UCSD-AML1 (cell line): ENCODE data around the gene CACNB2.

Experiments used
- DNase-seq: peaks from one replicate; lab custom pipeline; 2025; ENCODE audit not compliant: unreplicated experiment; lab: John Stamatoyannopoulos, UW

Gene CACNB2

DNA sequence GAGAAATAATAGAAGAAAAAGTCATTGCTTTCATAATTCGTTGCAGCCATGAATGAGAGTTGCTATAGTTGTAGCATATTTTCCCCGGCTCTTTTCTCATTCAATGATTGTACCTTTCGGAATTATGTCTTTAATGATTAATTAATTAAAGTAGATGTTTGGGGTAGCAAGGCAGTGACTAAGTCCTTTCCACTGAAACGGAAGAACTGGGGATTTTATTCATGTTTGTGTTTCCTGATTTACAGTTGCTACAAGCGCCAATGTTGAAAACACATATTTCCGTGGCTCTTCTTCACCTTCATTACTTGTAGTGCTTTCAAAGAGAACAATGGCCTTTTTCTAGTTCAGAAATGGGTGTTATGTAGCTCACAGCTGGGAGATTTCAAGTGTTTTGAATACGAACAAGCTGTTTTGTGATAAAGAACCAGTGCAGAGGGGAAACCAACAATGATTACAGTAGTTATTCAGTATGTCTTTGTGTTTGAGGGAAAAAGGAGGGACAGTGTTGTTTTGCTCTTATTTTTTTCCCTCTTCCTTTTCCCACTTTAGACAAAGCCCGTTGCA, 357.7 kb downstream of the CACNB2 start:
- no peak for DNase-seq

DNA sequence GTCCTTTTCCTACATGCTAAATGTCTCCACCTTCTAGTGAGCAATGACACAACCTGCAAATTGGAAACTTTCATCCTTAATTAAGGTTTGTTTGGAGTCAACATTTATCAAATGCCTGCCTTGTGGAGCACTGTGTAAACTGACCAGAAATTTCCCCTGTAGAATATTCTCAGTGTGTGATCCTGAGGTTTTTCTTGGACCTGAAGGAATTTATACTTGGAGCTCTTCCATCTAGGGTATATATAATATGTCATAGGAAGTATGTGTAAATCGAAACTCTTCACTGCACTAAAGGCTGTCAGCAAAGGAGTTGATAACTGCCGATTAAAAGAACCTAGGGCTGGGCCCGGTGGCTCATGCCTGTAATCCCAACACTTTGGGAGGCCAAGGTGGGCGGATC, 358.8 kb downstream of the CACNB2 start:
- DNase-seq = no peak

DNA sequence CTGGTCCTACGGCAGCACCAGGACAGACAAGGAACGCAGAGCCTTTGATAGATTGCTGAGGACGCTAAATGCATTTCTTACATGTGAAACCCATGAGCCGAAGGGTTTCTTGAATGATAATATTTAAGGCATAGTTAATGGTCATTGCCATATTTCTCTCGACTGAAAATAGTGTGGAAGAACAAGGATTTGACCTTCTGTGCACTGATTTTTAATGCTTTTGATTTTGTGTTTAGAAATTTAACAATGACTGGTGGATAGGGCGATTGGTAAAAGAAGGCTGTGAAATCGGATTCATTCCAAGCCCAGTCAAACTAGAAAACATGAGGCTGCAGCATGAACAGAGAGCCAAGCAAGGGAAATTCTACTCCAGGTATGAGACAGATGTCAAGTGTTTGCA, 360.4 kb downstream of the CACNB2 start:
- no peak for DNase-seq

DNA sequence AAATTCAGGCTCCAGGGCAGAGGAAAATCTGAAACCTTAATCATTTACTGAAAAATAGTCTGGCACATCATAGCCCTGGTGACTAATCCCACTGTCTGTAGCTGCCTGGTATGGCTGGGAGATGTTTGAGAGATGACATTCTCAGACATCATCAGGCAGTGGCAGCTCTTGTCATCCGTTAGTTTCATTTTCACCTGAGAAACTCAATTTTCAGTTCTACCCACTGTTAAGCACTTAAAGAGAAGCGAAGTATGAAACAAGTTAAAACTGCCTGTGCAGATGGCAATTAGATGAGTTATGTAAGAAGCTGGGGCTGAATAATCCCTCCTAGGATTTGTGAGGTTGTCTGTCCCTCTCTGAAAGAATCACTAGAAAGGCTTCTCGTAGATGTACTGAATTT, 361.0 kb downstream of the CACNB2 start:
- no peak for DNase-seq

DNA sequence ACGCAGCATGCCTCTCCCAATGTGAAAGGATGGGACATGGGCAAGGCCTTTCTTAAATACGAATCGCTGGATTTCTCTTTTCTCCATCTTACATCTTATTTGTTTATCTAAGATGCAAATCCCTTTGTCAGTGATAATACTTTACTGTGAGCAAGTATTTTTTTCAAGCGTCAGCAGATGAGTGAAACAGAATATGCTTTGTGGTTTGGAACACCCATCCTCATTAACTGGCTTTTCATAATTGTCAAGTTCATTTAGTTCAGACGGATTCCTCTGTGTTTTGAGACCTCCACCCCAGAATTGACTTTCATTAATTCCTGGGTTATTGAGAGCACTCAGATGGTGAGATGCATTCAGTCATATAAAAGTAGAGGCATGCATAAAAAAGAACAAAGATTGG, 361.4 kb downstream of the CACNB2 start:
- no peak for DNase-seq

DNA sequence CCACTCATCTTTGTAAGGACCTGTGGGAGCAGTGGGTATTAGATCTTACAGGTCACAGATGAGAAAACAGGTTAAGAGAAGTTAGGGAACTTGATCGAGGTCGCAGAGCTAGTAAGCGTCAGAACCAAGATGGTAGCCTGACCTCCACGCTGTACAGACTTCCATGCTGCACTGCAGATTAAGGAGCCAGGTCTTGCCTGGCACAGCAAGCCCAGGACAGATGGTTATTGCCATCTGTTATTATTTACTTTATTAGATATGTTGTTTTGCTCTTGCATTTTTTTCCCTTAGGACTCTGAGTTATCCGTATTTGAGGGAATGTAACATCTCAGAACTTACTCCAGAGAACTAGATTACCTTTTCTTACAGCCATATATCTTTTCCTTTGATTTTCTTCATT, 363.9 kb downstream of the CACNB2 start:
- no peak for DNase-seq

GRCh38 chr10:18505456-18506118, 365.4 kb downstream of the CACNB2 start:
- no peak for DNase-seq

- no peak for DNase-seq
Measured at GRCh38 chr10:18508587-18508986, 368.4 kb downstream of the CACNB2 start.

DNA sequence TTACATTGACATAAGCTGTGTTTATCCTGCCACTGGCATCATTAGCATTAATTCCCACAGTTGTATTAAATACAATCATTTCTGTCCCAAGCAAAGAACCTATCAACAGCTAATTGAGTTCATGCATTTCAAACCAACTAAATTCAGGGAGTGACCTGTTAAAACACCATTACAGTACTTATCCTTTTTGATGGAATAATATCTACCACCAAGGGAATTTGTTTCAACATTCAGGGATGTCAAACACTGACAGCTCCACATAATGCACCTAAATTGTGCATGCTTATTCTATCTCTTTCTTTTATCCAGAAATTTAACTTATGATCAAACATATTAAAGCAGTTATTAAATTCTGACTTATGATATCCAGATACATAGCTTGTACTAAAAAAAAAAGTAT, 374.3 kb downstream of the CACNB2 start:
- DNase-seq = no peak

GRCh38 chr10:18516851-18517250, 376.6 kb downstream of the CACNB2 start:
- no peak for DNase-seq

GRCh38 chr10:18523025-18523424, 382.8 kb downstream of the CACNB2 start:
- no peak for DNase-seq

GRCh38 chr10:18523858-18524257, 383.6 kb downstream of the CACNB2 start:
- DNase-seq = no peak

- no peak for DNase-seq
Measured at GRCh38 chr10:18527687-18528086, 387.5 kb downstream of the CACNB2 start.

- DNase-seq = no peak
Measured at GRCh38 chr10:18528292-18528691, 388.1 kb downstream of the CACNB2 start.

GRCh38 chr10:18532881-18533535, 392.8 kb downstream of the CACNB2 start:
- no peak for DNase-seq

DNA sequence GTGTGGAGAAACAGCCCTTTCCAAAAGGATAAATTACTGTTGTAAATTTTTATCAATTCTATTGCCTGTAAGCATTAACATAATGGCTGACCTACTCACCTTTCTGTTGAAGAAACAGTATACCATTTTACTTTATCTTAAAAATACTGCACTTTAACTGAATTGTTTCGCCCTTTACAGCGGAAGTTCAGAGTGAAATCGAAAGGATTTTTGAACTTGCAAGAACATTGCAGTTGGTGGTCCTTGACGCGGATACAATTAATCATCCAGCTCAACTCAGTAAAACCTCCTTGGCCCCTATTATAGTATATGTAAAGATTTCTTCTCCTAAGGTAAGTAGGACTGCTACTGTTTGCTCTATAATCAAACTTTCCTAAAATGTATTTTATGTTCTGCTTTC, 393.7 kb downstream of the CACNB2 start:
- DNase-seq = no peak

- DNase-seq = no peak
Measured at GRCh38 chr10:18539335-18539734, 399.1 kb downstream of the CACNB2 start.

GRCh38 chr10:18540195-18540594, 400.0 kb downstream of the CACNB2 start:
- no peak for DNase-seq

- DNase-seq = no peak
Measured at GRCh38 chr10:18542832-18543231, 402.6 kb downstream of the CACNB2 start.

DNA sequence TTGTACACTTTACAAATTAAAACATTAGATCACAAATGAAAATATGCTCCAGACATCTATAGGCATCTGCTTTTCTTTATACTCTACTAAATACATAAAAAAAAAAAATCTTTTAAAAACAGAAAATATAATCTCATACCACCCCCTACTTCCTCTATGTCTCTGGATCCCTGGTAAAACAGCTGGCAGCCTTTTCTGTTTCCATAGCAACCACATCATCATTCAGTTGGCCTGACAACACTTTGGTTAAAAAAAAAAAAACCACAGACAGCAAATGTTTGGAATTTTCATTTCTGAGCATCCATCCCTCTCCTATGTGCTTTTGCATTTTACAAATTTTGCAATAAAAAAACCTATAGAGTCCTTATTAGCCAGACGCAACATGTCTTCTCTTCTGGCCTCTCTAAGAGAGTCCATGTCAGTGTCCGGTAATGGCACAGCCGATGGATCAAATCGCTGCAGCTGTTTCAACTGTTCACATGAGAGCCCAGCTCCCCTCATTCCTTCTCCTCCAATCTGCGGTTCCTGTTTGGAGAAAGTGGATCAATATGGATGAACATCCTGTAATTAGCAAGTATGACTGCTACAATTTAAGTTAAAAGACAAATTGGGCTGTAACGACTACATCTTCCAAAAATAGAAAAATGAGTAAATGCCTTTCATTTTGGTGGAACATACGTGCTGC, 405.5 kb downstream of the CACNB2 start:
- DNase-seq = no peak

- no peak for DNase-seq
Measured at GRCh38 chr10:18549105-18549504, 408.9 kb downstream of the CACNB2 start.

- no peak for DNase-seq
Measured at GRCh38 chr10:18551473-18551872, 411.2 kb downstream of the CACNB2 start.
